AG08396 (cell line): ENCODE measurements around the gene METTL6.
A peak's percentile ranks its signal among the peaks of the same experiment; 100 is the strongest.
"Not testable (repeated sequence)": the region's sequence is repeated elsewhere in the genome, so short reads cannot be mapped to it uniquely, and the experiment has no call there.

ENCODE experiments used
- DNase-seq: peaks from one replicate; pipeline ENCODE4 v3.0.0; 2012; ENCODE audit warnings: low spot score, mixed read lengths

Gene METTL6, protein sequence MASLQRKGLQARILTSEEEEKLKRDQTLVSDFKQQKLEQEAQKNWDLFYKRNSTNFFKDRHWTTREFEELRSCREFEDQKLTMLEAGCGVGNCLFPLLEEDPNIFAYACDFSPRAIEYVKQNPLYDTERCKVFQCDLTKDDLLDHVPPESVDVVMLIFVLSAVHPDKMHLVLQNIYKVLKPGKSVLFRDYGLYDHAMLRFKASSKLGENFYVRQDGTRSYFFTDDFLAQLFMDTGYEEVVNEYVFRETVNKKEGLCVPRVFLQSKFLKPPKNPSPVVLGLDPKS

DNA sequence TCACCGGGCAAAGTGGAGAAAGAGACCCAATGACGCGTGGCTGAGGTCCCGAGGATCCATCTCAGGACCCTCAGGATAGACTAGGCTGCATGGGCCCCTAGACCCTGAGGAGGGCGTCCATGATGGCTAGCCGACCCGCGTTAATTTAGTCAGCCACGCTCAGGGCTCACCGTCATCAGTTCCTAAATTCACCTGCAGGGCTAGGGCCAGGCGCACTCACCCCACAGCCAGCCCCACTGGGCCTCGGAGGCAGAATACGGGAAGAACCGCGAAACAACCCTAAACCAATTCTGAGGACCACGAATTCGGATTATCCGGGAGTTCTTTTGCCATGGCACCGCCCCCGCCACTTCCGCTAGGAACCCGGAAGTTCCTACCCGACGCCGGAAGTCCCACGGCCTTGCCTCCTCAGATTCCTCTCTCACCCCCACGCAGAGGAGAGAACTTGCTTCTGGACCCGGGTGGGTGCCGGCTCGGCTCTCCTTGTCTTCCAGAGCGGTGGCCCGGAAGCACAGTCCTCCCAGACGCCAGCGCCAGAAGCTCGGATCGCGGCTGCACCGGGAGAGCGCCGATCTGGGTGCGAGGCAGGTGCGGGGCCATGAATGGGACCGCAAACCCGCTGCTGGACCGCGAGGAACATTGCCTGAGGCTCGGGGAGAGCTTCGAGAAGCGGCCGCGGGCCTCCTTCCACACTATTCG lies at the start of gene METTL6, which contains the start of gene EAF1:
TSS of gene METTL6 (minus strand) at position 363 of the 699 bp plus-strand sequence. CDS start 1,033 bp downstream, outside the sequence.
TSS of gene EAF1 (plus strand) at position 417 of the 699 bp plus-strand sequence. CDS start at position 599, 182 bp downstream.
- peak; percentile 86 for DNase-seq

DNA sequence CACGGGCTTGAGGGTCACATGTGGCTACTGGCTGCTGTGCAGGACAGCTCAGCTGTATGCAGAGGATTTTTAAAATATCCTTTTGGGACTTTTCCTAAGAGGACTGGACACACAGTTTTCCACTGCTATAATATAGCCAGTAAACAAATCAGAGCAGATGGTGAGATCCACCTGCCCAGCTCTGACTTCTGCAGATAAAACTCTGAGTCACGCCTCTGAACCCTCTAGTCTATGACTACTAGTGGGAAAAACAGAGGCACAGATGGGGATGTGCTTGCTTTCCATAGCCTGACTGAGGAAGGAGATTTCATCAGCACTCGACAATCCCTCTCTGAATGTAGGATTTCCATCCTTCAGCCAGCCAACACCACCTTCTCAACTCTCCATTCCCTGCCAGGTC lies 49.0 kb upstream of the METTL6 start:
- DNase-seq: no peak

DNA sequence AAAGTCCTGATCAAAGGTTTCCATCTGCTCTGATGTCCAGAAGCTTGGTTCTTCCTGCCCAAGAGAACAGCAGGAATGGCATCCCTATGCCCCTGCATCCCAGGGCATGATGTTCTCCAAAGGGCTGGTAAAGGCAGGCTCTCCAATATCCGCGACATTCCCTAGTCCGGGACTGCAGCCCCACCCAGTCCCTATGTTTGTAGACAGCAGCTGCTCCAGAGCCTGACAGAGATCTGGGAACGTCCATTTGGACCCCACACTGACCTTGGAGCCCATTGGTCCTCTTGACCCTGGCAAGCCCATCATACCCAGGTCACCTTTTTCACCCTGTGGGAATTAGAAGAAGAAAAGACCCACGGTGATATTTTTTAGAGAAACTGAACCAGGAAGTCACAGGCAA lies 47.8 kb upstream of the METTL6 start:
- no peak for DNase-seq

- DNase-seq: no peak
Observed at GRCh38 chr3:15471861-15472260, 44.5 kb upstream of the METTL6 start.

DNA sequence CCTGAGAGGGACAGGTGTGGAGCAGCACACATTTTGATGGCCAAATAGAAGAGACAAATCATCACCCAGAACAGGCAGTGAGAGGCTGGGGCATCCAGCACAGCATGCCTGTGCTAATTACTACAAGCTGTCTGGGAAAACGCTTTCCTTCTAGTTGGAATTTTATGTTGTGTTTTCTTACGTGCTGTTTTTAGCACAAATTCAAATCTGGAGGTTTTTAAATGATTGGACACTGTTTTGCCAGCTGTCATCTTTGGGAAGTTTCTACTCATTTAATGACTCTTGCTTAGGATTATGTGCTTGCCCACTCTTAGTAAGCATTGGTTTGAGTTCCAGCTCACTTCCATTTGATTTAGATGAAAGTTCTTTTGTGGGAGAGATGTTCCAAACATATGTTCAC lies 43.5 kb upstream of the METTL6 start:
- DNase-seq: no peak

- no peak for DNase-seq
Observed at GRCh38 chr3:15470261-15470660, 42.9 kb upstream of the METTL6 start.

GRCh38 chr3:15467227-15468181 lies 40.2 kb upstream of the METTL6 start:
- no peak for DNase-seq

DNA sequence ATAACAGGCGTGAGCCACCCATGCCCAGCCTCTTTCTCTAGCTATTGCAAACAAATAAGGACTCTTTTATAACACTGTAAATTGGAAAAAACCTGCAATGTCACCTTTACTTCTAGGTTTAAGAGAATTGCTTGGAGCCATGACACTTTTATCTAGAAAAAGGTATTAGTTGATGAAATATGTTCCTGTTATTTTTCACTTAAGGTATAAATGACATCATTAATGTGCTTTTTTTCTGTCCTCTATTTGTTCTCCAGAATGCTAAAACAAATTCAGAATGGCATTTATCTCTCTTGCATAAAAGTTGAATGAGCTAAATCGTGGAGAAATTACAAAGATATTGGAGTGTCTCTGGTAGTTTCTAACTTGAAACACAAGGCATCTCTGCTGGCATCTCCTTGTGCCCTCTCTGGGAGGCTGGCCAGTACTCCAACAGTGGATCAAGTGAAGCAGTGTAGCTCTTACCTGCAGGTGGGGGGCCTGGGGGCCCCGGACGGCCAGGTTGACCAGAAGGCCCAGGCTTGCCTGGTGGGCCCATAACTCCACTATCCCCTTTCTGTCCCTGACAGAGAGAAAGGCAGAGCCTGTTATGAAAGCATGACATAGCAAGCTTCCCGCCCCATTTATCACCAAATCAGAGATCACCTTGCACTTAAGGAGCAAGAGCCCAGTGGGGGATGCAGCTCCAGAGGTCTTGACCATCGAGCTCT lies 38.7 kb upstream of the METTL6 start:
- DNase-seq: no peak

- DNase-seq: no peak
Observed at GRCh38 chr3:15462451-15462850, 35.1 kb upstream of the METTL6 start.

DNA sequence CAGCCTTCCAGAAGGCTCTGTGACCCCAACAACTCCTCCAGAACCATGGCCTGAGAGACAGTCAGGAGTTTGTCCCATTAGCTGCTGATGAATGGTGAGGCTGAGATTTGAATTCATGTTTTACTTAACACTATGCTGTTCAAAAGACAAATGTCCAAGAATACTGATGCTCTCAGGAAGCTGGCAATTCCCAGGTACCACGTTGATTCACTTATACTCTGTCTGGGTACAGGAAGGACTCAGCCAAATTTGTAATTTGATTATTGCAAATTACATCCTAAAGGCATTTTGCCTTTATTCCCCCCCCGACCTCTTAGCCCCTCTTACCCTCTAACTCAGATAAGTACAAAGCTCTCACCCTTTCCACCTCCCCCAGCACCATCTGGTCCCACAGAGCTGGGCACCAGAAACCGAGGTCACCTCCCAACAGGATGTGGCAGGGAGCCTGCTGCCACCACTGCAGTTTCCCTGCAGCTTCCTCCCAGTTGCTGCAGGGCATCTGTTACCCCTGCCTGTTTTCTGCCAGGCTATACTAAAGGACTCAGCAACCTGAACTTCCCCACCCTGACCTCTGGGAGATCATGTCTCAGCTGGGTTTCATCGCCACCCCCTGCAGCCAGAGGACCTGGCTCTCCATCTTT lies 33.7 kb upstream of the METTL6 start:
- no peak for DNase-seq

- no peak for DNase-seq
Observed at GRCh38 chr3:15458212-15458780, 31.0 kb upstream of the METTL6 start.

DNA sequence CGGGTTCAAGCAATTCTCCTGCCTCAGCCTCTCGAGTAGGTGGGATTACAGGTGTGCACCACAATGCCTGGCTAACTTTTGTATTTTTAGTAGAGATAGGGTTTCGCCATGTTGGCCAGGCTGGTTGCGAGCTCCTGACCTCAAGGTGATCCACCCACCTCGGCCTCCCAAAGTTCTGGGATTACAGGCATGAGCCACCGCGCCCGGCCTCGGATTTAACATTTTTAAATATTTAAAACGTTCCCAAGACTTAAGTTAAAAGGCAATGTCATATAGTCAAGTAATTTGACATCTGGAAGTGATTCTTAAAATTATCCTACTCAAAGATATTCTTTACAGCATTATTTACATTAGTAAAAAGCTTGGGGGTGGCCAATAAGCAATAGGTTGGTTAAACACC lies 29.6 kb upstream of the METTL6 start:
- DNase-seq: not testable (repeated sequence)

- DNase-seq: no peak
Observed at GRCh38 chr3:15456321-15456720, 29.0 kb upstream of the METTL6 start.

GRCh38 chr3:15455756-15456155 lies 28.4 kb upstream of the METTL6 start:
- no peak for DNase-seq

GRCh38 chr3:15454965-15455364 lies 27.6 kb upstream of the METTL6 start:
- no peak for DNase-seq

DNA sequence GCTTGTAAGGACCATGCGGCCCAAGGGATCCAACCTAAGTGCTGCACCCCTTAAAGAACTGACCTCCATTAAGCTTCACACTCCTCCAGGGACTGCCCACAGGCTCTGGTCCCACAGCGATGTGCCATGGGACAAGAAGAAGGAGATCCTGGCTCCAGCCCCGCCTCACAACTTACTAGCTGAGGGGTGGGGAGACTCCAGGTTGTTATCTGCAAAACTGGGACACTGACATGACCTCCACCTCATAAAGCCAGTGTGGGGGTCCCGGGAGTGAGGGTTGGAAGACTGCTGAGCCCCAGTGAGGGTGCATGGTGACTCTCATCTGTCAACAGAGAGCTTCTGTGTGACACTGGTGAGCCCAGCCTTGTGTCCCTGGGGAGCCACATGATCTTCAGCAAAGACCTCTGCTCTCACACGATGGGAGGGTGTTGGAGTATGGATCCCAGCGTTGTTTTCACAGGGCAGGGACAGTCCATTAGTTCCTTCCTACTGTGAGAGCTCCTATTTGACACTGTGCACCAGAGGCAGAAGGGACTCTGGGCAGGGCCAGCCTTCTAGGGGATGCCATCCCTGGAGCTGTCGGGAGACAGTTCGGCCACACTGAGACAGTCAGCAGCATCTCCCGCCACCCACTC lies 26.8 kb upstream of the METTL6 start:
- DNase-seq: no peak

GRCh38 chr3:15453501-15453900 lies 26.2 kb upstream of the METTL6 start:
- no peak for DNase-seq

GRCh38 chr3:15452961-15453360 lies 25.6 kb upstream of the METTL6 start:
- DNase-seq: no peak

DNA sequence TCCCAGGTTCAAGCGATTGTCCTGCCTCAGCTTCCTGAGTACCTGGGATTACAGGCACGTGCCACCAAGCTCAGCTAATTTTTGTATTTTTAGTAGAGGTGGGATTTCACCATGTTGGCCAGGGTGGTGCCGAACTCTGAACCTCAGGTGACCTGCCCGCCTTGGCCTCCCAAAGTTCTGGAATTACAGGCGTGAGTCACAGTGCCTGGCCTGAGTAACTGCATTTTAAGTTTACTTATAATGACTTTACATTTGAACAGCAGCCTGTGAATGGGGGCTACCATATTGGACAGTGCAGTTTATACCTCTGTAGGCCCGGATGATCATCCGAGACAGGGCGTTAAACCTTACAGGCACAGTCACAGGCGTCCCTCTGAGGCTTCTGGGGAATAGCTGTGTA lies 24.8 kb upstream of the METTL6 start:
- DNase-seq: no peak
